ENCODE measurements around the gene SMOC1.

Gene SMOC1, protein sequence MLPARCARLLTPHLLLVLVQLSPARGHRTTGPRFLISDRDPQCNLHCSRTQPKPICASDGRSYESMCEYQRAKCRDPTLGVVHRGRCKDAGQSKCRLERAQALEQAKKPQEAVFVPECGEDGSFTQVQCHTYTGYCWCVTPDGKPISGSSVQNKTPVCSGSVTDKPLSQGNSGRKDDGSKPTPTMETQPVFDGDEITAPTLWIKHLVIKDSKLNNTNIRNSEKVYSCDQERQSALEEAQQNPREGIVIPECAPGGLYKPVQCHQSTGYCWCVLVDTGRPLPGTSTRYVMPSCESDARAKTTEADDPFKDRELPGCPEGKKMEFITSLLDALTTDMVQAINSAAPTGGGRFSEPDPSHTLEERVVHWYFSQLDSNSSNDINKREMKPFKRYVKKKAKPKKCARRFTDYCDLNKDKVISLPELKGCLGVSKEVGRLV

DNA sequence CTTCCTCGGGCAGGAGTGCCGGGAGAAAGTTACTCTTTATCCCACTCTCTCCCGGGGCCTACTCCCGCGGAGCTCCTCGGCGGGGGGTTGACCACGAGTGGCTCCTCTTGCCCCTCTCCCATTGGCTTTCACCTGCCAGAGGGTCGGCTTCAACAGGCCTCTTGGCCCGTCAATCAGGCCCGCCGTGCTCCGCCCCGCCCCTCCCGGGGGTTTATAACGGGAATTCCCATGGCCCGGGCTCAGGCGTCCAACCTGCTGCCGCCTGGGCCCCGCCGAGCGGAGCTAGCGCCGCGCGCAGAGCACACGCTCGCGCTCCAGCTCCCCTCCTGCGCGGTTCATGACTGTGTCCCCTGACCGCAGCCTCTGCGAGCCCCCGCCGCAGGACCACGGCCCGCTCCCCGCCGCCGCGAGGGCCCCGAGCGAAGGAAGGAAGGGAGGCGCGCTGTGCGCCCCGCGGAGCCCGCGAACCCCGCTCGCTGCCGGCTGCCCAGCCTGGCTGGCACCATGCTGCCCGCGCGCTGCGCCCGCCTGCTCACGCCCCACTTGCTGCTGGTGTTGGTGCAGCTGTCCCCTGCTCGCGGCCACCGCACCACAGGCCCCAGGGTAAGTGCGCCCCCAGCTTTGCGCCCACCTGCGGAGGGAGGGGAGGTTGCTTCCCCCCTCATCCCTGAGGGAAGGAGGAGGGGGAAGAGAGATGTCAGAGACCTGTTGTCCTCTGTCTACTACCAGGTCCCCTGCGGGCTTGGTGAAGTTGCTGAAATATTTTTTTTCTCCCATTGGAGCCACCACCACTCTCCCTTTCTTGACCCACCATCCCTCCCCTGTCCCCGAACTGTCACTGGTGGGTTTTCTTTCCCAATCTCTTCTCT is at the start of gene SMOC1:
SMOC1 (plus strand) TSS at position 242 of the 869 bp plus-strand sequence; CDS start at position 505, 263 bp downstream.
- DNase-seq (ENCODE audit: low read depth) = no peak

- no peak for DNase-seq (ENCODE audit: low read depth)
Observed at GRCh38 chr14:69838881-69839416, 40.3 kb upstream of the SMOC1 start.

- no peak for DNase-seq (ENCODE audit: low read depth)
Observed at GRCh38 chr14:69839661-69840060, 39.6 kb upstream of the SMOC1 start.

DNA sequence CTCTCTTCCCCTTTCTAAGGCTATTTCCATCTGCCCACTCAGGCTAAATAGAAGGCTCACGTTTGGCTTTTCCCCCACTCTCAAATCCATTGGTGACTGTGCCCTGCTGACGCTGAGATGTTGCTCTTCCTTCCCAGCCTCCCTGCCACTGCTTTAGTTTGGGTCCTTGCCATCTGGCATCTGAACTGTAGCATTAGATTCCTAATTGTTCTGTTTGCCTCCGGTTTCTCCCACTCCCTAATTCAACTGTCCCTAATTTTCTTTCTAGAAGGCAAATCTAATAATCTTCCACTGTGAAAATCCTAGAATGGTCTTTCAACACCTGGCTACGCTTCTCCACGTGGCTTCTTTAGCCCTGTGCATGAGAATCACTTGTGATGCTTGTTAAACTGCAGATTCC is 37.6 kb upstream of the SMOC1 start:
- no peak for DNase-seq (ENCODE audit: low read depth)

- no peak for DNase-seq (ENCODE audit: low read depth)
Observed at GRCh38 chr14:69842686-69843420, 36.4 kb upstream of the SMOC1 start.

GRCh38 chr14:69844171-69844570 is 35.0 kb upstream of the SMOC1 start:
- DNase-seq (ENCODE audit: low read depth) = no peak

GRCh38 chr14:69845050-69845581 is 34.1 kb upstream of the SMOC1 start:
- DNase-seq (ENCODE audit: low read depth) = no peak

- DNase-seq (ENCODE audit: low read depth) = no peak
Observed at GRCh38 chr14:69845787-69846186, 33.4 kb upstream of the SMOC1 start.

DNA sequence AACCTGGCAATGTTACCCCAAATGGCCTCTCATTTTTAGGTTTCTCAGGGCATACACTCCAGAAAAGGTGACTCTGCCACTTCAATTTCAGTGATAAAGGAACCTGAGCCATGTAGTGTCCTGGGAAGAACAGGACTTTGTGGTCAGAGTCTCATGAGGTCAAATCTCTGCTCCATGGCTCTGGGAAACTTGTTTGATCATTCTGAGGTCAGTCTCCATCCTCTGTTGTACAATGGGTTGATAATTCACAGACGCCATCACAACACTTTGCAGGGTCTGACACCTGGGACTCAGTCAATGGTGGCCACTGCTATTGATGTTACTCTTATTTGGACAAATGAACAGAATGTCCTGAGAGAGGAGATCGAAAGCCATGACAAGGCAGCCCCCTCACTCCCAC is 31.1 kb upstream of the SMOC1 start:
- DNase-seq (ENCODE audit: low read depth) = no peak

- DNase-seq (ENCODE audit: low read depth) = no peak
Observed at GRCh38 chr14:69848903-69849391, 30.3 kb upstream of the SMOC1 start.

GRCh38 chr14:69850086-69850735 is 29.0 kb upstream of the SMOC1 start:
- DNase-seq (ENCODE audit: low read depth) = no peak

DNA sequence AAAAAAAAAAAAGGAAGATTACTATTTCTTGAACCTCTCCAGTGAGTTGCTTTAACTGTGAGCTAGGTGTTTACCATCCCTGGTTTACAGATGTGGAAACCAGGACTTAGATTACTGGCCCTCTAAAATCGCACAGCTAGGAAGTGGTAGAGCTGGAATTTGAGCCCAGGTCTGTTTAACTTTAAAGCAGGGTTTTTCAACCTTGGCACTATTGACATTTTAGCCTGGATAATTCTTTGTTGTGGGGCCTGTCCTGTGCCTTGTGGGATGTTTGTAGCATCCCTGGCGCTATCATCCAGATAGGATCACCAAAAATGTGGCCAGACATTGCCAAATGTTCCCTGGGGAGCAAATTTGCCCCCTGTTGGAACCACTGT is 28.5 kb upstream of the SMOC1 start:
- no peak for DNase-seq (ENCODE audit: low read depth)

GRCh38 chr14:69852531-69853321 is 26.5 kb upstream of the SMOC1 start:
- DNase-seq (ENCODE audit: low read depth) = no peak

GRCh38 chr14:69853774-69854173 is 25.4 kb upstream of the SMOC1 start:
- DNase-seq (ENCODE audit: low read depth) = no peak

GRCh38 chr14:69854598-69854997 is 24.6 kb upstream of the SMOC1 start:
- DNase-seq (ENCODE audit: low read depth) = no peak

DNA sequence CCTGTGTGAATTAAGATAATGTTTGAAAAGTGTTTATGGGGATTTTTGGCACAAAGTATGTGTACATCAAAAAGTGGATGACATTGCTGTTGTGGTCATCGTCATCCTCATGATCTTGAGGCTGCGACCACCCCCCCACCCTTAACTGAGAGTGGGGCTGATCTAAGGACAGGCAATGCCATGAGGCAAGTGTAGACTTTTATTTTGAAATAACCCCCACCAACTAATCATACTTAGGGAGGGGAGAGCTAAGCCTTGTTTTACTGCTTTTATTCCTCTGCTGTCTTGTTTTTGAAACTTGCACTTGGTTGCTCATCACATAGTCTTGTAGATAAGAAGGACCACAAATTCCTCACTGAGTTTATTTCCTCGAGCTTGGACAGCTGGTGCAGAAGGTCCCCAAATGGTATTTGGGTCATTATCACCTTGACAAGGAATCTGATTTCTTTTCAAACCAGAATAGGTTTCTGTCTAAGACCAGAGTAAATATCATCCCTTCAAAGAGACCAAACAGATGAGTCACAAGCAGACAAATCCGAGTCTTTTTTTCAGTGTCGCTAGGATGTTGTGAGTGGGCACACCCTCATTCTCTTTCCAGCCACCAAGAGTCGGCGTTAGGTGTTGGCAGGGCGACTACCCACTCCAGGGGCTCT is 23.9 kb upstream of the SMOC1 start:
- no peak for DNase-seq (ENCODE audit: low read depth)

- no peak for DNase-seq (ENCODE audit: low read depth)
Observed at GRCh38 chr14:69858801-69859200, 20.4 kb upstream of the SMOC1 start.

GRCh38 chr14:69859591-69859990 is 19.6 kb upstream of the SMOC1 start:
- no peak for DNase-seq (ENCODE audit: low read depth)

GRCh38 chr14:69860221-69860620 is 19.0 kb upstream of the SMOC1 start:
- no peak for DNase-seq (ENCODE audit: low read depth)
